A549 treated with ZK216348 at 1 μM for 4 hours (cell line): Measurements from ENCODE around the gene GRIP1. TPM values are rescaled to one million over a fixed set of nuclear protein-coding genes. Genes with fewer than 3 reads are reported as not detected.

ENCODE experiments used
- total RNA-seq: library from RNA; stranded (reverse); fragments of 200-300 nt; extraction: Qiagen RNA extraction; gene quantifications from 5 replicates; pipeline ENCODE4 v1.2.3, GENCODE V29; 2022; ENCODE audit warnings: low read depth

Gene GRIP1, protein sequence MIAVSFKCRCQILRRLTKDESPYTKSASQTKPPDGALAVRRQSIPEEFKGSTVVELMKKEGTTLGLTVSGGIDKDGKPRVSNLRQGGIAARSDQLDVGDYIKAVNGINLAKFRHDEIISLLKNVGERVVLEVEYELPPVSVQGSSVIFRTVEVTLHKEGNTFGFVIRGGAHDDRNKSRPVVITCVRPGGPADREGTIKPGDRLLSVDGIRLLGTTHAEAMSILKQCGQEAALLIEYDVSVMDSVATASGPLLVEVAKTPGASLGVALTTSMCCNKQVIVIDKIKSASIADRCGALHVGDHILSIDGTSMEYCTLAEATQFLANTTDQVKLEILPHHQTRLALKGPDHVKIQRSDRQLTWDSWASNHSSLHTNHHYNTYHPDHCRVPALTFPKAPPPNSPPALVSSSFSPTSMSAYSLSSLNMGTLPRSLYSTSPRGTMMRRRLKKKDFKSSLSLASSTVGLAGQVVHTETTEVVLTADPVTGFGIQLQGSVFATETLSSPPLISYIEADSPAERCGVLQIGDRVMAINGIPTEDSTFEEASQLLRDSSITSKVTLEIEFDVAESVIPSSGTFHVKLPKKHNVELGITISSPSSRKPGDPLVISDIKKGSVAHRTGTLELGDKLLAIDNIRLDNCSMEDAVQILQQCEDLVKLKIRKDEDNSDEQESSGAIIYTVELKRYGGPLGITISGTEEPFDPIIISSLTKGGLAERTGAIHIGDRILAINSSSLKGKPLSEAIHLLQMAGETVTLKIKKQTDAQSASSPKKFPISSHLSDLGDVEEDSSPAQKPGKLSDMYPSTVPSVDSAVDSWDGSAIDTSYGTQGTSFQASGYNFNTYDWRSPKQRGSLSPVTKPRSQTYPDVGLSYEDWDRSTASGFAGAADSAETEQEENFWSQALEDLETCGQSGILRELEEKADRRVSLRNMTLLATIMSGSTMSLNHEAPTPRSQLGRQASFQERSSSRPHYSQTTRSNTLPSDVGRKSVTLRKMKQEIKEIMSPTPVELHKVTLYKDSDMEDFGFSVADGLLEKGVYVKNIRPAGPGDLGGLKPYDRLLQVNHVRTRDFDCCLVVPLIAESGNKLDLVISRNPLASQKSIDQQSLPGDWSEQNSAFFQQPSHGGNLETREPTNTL
- total RNA-seq, result 1.4 to 6.6 TPM (median 4.4 TPM) in 5 replicates

DNA sequence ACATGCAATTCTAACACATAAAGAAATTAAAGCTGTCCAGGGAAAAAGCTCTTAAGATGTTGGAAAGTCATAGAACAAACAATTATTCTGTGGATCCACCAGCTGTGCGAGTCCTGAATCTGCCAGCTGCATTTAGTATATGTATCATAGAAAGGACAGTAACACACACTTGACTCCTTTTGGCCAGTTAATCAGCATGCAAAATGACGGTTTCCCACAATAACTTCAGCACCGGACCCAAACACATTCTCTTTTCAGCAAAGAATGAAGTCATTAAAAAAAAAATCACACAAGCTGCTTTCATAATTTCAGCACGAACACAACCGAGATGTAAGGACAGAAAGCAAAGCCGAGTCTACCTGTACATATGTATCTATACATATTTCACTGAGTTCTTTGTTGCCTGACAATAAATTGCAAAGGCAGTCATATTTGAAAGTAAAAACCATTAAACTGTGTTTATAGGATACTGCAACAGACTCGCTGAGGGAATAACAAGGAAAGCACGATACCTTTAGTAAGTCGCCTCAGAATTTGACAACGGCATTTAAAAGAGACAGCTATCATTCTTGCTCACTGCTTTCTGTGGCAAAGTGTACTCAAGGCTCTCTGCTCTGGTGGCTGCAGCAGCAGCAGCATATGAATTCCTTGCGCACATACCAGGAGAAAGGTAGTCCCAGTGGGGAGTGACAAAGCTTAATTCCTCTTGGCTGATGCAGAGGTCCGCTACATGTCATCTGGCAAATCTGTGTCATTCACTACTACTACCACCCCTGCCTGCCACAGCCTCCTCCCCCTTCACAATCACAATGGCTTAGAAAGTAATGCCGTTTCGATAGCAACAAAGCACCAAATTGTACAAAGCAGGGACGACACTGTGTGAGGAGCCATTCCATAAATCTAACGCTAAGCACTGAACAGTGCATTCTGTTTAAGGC lies at the start of gene GRIP1:
TSS of gene GRIP1 (minus strand) at position 739 of the 938 bp plus-strand sequence. CDS start at position 567, 172 bp downstream.

DNA sequence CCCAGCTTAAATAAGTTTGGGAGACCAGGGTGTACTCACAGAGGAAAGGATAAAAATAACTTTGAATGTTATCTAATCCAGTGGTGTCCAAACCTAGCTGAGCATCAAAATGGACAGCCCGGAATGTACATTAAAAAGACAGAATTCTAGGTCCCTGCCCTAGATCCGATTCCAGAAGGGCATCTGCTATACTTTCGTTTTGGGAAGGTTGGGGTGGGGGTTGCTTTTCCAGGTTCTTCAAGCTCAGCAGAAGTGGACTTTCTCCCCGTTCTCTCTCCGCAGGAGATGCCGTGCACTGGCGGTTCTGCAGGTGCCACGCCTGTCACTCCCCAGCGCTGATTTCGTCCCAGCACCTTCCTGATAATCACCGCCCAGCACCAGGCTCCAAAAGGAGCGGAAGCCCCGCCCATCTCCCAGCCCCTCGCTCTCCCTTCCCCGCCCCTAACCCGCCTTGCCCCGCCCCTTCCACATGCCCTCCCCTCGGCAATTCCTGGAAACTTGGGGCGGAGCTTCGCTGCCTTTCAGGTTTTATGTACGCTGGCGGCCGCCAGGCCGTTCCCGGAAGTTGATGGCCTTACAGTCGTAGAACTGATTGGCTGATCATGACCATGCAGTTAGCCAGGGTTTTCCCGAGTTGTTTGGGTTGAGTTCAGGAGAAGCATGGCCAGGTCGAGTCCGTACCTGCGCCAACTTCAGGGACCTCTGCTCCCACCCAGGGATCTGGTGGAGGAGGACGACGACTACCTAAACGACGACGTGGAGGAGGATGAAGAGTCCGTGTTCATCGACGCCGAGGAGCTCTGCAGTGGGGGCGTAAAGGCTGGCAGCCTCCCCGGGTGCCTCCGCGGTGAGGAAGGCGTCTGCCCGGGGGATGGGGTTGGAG lies 376.7 kb downstream of the GRIP1 start, which contains the start of gene HELB:
TSS of gene HELB (plus strand) at position 550 of the 883 bp plus-strand sequence. CDS start at position 661, 111 bp downstream.

